ENCODE results near the gene IRF2BP2.

The IRF2BP2 gene

DNA sequence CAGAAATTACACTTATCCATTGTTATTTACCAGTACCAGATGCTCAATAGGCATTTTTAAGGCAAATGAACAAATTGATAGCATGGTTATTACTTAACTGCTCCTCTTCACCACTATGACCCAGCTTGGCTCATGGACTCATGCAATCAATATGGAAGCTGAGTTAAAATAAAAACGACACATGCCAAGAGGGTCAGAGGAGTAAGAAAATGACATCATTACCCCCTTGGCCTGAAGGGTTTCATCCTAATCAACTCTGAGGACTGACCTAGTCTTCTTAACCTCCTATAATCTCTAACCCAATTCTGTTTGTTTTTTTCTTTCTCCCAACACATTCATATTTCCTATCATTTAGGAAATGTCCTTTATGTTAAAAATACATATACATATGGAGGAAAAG, 41.6 kb downstream of the IRF2BP2 start:
- Histone ChIP-seq H2AK5ac (ENCODE audit: low read depth, low read length) (no peak overlapping the region), H3K36me3 (replicated peaks in 1 of 2; ENCODE audit: control insufficient read depth in 2 of 2, insufficient read depth in 2 of 2, low read length in 2 of 2) (no peaks in the 10 kb centered on the region), H3K23ac (ENCODE audit: low read depth, low read length, poor library complexity) (no peak overlapping the region), H3K9me3 (replicated peaks in 1 of 2; ENCODE audit: control insufficient read depth in 2 of 2, insufficient read depth in 1 of 2, low read depth in 1 of 2, low read length in 2 of 2) (peaks cover 0 to 2% of the 10 kb centered on the region in 2 donors), H3K4me2 (ENCODE audit: insufficient read depth, low read length, poor library complexity, severe bottlenecking) (no peak overlapping the region), H2BK120ac (ENCODE audit: low read depth, low read length) (no peak overlapping the region), H2BK5ac (ENCODE audit: low read length) (no peak overlapping the region), H3K14ac (ENCODE audit: low read length) (no peak overlapping the region), H3K9ac (ENCODE audit: low read depth, low read length, poor library complexity) (no peak overlapping the region), H2BK12ac (ENCODE audit: low read length) (no peak overlapping the region), H3K4me3 (ENCODE audit: low read length in 2 of 2) (no peak overlapping the region), H4K8ac (ENCODE audit: low read depth, low read length) (no peak overlapping the region), H3K18ac (ENCODE audit: low read length) (no peak overlapping the region), H3K4ac (ENCODE audit: low read length) (no peak overlapping the region), H3K27me3 (ENCODE audit: control insufficient read depth in 3 of 3, insufficient read depth in 3 of 3, low read depth in 1 of 3, low read length in 3 of 3) (no peaks in the 10 kb centered on the region), H3K27ac (replicated peaks; ENCODE audit: low read length) (no peak overlapping the region), H2BK15ac (ENCODE audit: low read length) (no peak overlapping the region), H3K79me1 (ENCODE audit: low read depth, low read length) (no peaks in the 10 kb centered on the region), H2AFZ (ENCODE audit: low read length) (no peak overlapping the region), H4K91ac (ENCODE audit: low read depth, low read length, poor library complexity) (no peak overlapping the region), H3K4me1 (ENCODE audit: control insufficient read depth in 2 of 2, insufficient read depth in 1 of 2, low read depth in 1 of 2, low read length in 2 of 2) (peaks cover 0 to 15% of the 10 kb centered on the region in 2 donors)
- no peak for DNase-seq (ENCODE audit: low spot score)
- WGBS, 2 donors (ENCODE audit: extremely low coverage in 2 of 2, insufficient read length in 2 of 2, insufficient replicate concordance in 1 of 2) = no CpG with 5 or more reads among the region's 1 CpG

DNA sequence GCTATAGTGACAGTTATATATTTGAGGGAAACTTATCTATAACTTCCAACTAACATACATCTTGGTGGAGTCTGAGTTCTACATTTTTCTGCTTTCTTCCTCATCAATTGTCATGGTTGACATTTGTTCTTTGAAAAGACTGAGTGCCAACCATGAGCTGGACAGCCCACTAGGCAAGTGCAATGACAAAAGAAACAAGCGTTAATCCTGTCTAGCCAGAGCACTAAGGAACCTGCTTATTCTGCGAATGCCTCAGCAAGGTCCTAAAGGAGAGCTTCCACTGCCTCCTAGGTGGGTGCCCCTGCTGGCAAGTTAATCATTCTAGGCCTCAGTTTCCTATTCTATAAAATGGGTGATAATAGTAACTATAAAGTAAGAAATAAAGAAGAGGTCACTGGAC, 44.8 kb downstream of the IRF2BP2 start:
- Histone ChIP-seq H3K4me3 (ENCODE audit: low read length in 2 of 2) (no peak overlapping the region), H2AK5ac (ENCODE audit: low read depth, low read length) (no peak overlapping the region), H3K23ac (ENCODE audit: low read depth, low read length, poor library complexity) (no peak overlapping the region), H3K4me2 (ENCODE audit: insufficient read depth, low read length, poor library complexity, severe bottlenecking) (no peak overlapping the region), H3K79me1 (ENCODE audit: low read depth, low read length) (no peaks in the 10 kb centered on the region), H3K9ac (ENCODE audit: low read depth, low read length, poor library complexity) (no peak overlapping the region), H3K27ac (replicated peaks; ENCODE audit: low read length) (no peak overlapping the region), H3K4ac (ENCODE audit: low read length) (no peak overlapping the region), H3K9me3 (replicated peaks in 1 of 2; ENCODE audit: control insufficient read depth in 2 of 2, insufficient read depth in 1 of 2, low read depth in 1 of 2, low read length in 2 of 2) (peaks cover 0 to 2% of the 10 kb centered on the region in 2 donors), H3K27me3 (ENCODE audit: control insufficient read depth in 3 of 3, insufficient read depth in 3 of 3, low read depth in 1 of 3, low read length in 3 of 3) (no peaks in the 10 kb centered on the region), H3K36me3 (replicated peaks in 1 of 2; ENCODE audit: control insufficient read depth in 2 of 2, insufficient read depth in 2 of 2, low read length in 2 of 2) (no peaks in the 10 kb centered on the region), H3K18ac (ENCODE audit: low read length) (no peak overlapping the region), H4K8ac (ENCODE audit: low read depth, low read length) (no peak overlapping the region), H2BK120ac (ENCODE audit: low read depth, low read length) (no peak overlapping the region), H2AFZ (ENCODE audit: low read length) (no peak overlapping the region), H2BK12ac (ENCODE audit: low read length) (no peak overlapping the region), H3K14ac (ENCODE audit: low read length) (no peak overlapping the region), H3K4me1 (ENCODE audit: control insufficient read depth in 2 of 2, insufficient read depth in 1 of 2, low read depth in 1 of 2, low read length in 2 of 2) (peaks cover 0 to 12% of the 10 kb centered on the region in 2 donors), H4K91ac (ENCODE audit: low read depth, low read length, poor library complexity) (no peak overlapping the region), H2BK5ac (ENCODE audit: low read length) (no peak overlapping the region), H2BK15ac (ENCODE audit: low read length) (no peak overlapping the region)
- no peak for DNase-seq (ENCODE audit: low spot score)
- no CpG with 5 or more reads among the region's 2 CpGs for WGBS, 2 donors (ENCODE audit: extremely low coverage in 2 of 2, insufficient read length in 2 of 2, insufficient replicate concordance in 1 of 2)

DNA sequence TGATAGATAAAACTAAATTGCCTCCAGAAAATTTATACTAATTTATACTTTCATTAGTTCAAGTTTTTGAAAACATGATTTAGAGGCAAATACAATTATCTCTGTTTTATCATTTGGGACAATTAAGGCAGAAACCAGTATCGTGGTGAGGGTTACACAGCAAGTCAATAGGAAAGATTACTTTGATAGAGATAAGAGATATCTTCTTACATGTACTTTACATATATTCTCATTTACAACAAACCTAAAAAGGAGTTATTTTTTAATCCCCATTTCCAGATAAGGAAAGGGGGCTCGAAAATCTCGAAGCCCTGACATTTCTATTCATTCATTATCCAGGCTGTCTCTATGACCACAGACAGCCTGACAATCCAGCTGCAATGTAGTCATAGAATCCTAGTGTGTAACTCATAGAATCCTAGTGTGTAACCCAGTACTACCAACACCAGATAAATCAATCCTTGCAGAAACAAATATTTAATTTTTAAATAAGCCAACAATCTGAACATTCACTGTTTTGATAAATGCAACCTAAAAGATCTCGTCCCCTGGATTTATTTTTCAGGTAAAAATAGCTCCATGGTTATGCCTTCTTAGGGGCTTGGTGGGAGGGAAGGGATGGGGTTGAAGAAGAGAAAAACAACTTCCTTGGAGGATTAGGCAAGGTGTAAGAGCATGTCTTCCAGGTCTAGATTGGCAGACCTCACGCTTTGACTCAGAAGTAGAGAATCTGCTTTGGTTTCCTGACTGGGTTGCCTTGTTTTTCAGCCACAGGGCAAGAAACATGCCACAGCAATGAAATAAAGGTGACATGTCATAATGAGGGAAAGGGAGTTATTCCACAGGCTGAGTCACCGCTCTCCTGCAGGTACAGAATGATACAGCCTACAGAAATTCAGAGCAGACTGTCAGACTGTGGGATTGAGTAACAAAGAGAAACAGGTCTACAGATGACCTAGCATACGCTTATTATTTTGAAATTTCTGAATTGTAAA, 45.6 kb downstream of the IRF2BP2 start:
- DNase-seq (ENCODE audit: low spot score) = no peak
- H3K9me3 ChIP-seq (replicated peaks in 1 of 2; ENCODE audit: control insufficient read depth in 2 of 2, insufficient read depth in 1 of 2, low read depth in 1 of 2, low read length in 2 of 2) = peaks cover 0 to 2% of the 10 kb centered on the region in 2 donors
- no peaks in the 10 kb centered on the region for H3K27me3 ChIP-seq (ENCODE audit: control insufficient read depth in 3 of 3, insufficient read depth in 3 of 3, low read depth in 1 of 3, low read length in 3 of 3)
- no peak overlapping the region for H3K18ac ChIP-seq (ENCODE audit: low read length)
- no peak overlapping the region for H3K27ac ChIP-seq (replicated peaks; ENCODE audit: low read length)
- peaks cover 0 to 10% of the 10 kb centered on the region in 2 donors for H3K4me1 ChIP-seq (ENCODE audit: control insufficient read depth in 2 of 2, insufficient read depth in 1 of 2, low read depth in 1 of 2, low read length in 2 of 2)
- no peaks in the 10 kb centered on the region for H3K36me3 ChIP-seq (replicated peaks in 1 of 2; ENCODE audit: control insufficient read depth in 2 of 2, insufficient read depth in 2 of 2, low read length in 2 of 2)
- no peak overlapping the region for H3K4ac ChIP-seq (ENCODE audit: low read length)
- H2BK12ac ChIP-seq (ENCODE audit: low read length) = no peak overlapping the region
- H3K14ac ChIP-seq (ENCODE audit: low read length) = no peak overlapping the region
- H4K8ac ChIP-seq (ENCODE audit: low read depth, low read length) = no peak overlapping the region
- WGBS, 2 donors (ENCODE audit: extremely low coverage in 2 of 2, insufficient read length in 2 of 2, insufficient replicate concordance in 1 of 2) = no CpG with 5 or more reads among the region's 7 CpGs
- no peak overlapping the region for H2BK5ac ChIP-seq (ENCODE audit: low read length)
- H3K4me2 ChIP-seq (ENCODE audit: insufficient read depth, low read length, poor library complexity, severe bottlenecking) = no peak overlapping the region
- no peak overlapping the region for H4K91ac ChIP-seq (ENCODE audit: low read depth, low read length, poor library complexity)
- no peaks in the 10 kb centered on the region for H3K79me1 ChIP-seq (ENCODE audit: low read depth, low read length)
- H2BK15ac ChIP-seq (ENCODE audit: low read length) = no peak overlapping the region
- no peak overlapping the region for H2AFZ ChIP-seq (ENCODE audit: low read length)
- H3K4me3 ChIP-seq (ENCODE audit: low read length in 2 of 2) = no peak overlapping the region
- H3K23ac ChIP-seq (ENCODE audit: low read depth, low read length, poor library complexity) = no peak overlapping the region
- H3K9ac ChIP-seq (ENCODE audit: low read depth, low read length, poor library complexity) = no peak overlapping the region
- H2AK5ac ChIP-seq (ENCODE audit: low read depth, low read length) = no peak overlapping the region
- no peak overlapping the region for H2BK120ac ChIP-seq (ENCODE audit: low read depth, low read length)

DNA sequence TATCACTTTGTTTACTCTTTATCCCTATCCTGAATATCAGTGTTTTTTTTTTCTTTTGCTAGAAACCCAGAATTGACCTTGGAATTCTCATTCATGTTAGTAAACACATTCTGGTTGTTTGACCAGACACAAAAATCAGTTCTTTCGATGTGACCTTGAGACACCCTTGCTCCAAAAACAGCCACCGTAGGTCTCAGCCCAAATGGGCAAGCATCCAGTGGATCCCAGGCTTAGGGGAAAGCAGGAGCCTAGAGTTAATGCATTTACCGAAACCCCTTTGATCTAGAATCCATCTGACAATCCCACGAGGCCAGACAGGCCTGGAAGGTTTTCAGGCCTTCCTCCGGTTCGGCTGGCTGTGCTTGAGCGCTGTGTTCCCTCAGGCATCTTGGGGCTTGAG, 47.6 kb downstream of the IRF2BP2 start:
- Histone ChIP-seq H2BK120ac (ENCODE audit: low read depth, low read length) (no peak overlapping the region), H3K27me3 (ENCODE audit: control insufficient read depth in 3 of 3, insufficient read depth in 3 of 3, low read depth in 1 of 3, low read length in 3 of 3) (no peaks in the 10 kb centered on the region), H3K23ac (ENCODE audit: low read depth, low read length, poor library complexity) (no peak overlapping the region), H3K4me2 (ENCODE audit: insufficient read depth, low read length, poor library complexity, severe bottlenecking) (no peak overlapping the region), H3K36me3 (replicated peaks in 1 of 2; ENCODE audit: control insufficient read depth in 2 of 2, insufficient read depth in 2 of 2, low read length in 2 of 2) (no peaks in the 10 kb centered on the region), H3K79me1 (ENCODE audit: low read depth, low read length) (no peaks in the 10 kb centered on the region), H2AFZ (ENCODE audit: low read length) (no peak overlapping the region), H4K8ac (ENCODE audit: low read depth, low read length) (no peak overlapping the region), H2BK12ac (ENCODE audit: low read length) (no peak overlapping the region), H3K14ac (ENCODE audit: low read length) (no peak overlapping the region), H3K27ac (replicated peaks; ENCODE audit: low read length) (no peak overlapping the region), H2AK5ac (ENCODE audit: low read depth, low read length) (no peak overlapping the region), H3K4me1 (ENCODE audit: control insufficient read depth in 2 of 2, insufficient read depth in 1 of 2, low read depth in 1 of 2, low read length in 2 of 2) (peaks cover 0 to 10% of the 10 kb centered on the region in 2 donors), H3K4ac (ENCODE audit: low read length) (no peak overlapping the region), H2BK5ac (ENCODE audit: low read length) (no peak overlapping the region), H3K4me3 (ENCODE audit: low read length in 2 of 2) (no peak overlapping the region), H3K18ac (ENCODE audit: low read length) (no peak overlapping the region), H2BK15ac (ENCODE audit: low read length) (no peak overlapping the region), H4K91ac (ENCODE audit: low read depth, low read length, poor library complexity) (no peak overlapping the region), H3K9ac (ENCODE audit: low read depth, low read length, poor library complexity) (no peak overlapping the region), H3K9me3 (replicated peaks in 1 of 2; ENCODE audit: control insufficient read depth in 2 of 2, insufficient read depth in 1 of 2, low read depth in 1 of 2, low read length in 2 of 2) (peaks cover 0 to 2% of the 10 kb centered on the region in 2 donors)
- no CpG with 5 or more reads among the region's 7 CpGs for WGBS, 2 donors (ENCODE audit: extremely low coverage in 2 of 2, insufficient read length in 2 of 2, insufficient replicate concordance in 1 of 2)
- no peak for DNase-seq (ENCODE audit: low spot score)

All from neuronal stem cell (in vitro differentiated cells).